Astrocyte of the spinal cord (primary cell): ENCODE results near the gene PHOX2A.

ENCODE experiments used
- DNase-seq: peaks from one replicate; pipeline ENCODE4 v3.0.0; 2011; ENCODE audit warnings: low read depth, low spot score
- H3K4me3 ChIP-seq: 2 replicates; pipeline ENCODE4 v1.5.1; 2011; ENCODE audit warnings: low read depth, mild to moderate bottlenecking, low read length, moderate library complexity
- in situ Hi-C: cut with HindIII; loops from 2 replicates; pipeline ENCODE4 v1.10.0; 2017; ENCODE audit warnings: low sequenced_read_pairs
- TF ChIP-seq, protein P1 (sequence below): IDR thresholded peaks from 2 replicates; pipeline ENCODE4 v1.5.1; 2012; ENCODE audit warnings: low read depth, mild to moderate bottlenecking, low read length, inconsistent platforms

The PHOX2A gene

DNA sequence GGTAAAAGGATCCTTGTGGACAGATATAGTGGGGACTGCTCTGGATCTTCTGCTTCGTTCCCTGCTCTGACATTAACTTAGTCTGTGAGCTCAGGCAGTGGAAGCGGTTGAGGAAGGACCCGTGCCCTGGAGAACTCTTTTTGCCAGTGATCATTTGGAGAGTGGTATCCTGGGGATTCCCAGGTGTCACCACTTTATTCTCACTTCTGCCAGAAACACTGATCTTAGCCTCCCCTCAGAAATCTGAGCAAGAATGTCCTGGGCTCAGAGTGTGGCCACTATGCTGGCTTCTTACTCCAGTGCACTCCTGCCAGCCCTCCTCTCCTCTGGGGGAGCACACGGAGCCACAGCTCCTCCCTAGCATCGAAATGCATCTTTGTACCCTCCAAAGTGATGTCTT lies 7.6 kb upstream of the PHOX2A start:
- TF ChIP-seq, protein P1, sequence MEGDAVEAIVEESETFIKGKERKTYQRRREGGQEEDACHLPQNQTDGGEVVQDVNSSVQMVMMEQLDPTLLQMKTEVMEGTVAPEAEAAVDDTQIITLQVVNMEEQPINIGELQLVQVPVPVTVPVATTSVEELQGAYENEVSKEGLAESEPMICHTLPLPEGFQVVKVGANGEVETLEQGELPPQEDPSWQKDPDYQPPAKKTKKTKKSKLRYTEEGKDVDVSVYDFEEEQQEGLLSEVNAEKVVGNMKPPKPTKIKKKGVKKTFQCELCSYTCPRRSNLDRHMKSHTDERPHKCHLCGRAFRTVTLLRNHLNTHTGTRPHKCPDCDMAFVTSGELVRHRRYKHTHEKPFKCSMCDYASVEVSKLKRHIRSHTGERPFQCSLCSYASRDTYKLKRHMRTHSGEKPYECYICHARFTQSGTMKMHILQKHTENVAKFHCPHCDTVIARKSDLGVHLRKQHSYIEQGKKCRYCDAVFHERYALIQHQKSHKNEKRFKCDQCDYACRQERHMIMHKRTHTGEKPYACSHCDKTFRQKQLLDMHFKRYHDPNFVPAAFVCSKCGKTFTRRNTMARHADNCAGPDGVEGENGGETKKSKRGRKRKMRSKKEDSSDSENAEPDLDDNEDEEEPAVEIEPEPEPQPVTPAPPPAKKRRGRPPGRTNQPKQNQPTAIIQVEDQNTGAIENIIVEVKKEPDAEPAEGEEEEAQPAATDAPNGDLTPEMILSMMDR = no peak
- DNase-seq = no peak
- no peak overlapping the region for H3K4me3 ChIP-seq
- in situ Hi-C loops = no loop called here

DNA sequence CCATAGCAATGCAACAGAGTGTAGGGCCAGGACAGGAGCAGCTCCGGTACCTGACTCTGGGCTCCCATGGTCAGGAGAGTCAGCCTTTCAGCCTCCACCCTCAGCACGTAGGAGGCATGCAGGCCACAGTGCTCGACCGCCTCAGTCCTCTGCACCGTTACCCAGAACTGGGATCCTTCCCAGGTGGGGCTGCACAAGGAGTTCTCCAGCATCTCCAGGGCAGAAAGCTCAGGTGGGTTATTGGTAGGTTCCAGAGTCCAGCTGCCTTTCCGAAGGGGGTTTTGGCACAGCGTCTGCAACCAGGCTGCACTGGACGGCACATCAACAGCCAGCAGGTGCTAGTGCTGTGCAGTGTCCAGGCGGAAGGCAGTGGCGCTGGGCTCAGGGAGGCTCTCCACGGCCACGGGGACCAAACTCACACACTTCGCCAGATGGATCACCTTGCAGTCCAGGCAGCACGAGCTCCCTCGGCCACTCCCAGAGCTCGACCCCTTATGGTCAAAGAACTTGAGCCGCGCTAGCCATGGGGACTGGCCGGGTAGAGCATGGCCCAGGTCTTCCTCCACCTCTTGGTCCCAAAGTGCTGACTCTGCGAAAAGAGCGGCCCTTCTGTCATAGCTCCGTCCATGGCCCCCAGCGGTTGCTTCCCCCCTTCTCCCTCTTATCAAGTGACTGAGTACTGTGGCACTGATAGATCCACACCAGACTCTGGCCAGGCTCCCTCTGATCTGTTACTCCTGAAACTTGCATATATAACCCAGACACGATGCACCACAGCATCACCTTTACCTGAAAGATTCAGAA lies 6.9 kb upstream of the PHOX2A start:
- no peak overlapping the region for H3K4me3 ChIP-seq
- TF ChIP-seq, protein P1 = no peak
- in situ Hi-C loops = no loop called here
- no peak for DNase-seq

DNA sequence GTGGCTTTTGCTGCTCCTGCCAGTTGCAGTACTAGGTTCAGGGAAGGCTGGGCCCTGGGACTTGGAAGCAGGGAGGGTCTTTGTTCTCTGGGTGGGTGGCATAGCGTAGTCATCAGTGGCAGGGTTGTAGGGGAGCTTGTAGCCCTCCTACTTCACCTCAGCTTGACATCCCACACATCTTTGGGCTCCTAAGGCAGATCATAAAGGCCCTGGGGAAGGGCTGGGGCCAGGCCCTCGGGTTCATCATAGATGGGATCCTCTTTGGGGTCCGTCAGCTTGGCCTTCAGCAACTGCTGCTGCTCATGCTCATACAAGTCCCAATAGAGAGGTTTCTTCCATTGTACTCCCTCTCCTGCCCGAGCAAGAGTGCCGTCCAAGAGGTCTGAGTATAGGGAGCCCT lies 6.0 kb upstream of the PHOX2A start:
- TF ChIP-seq, protein P1 = no peak
- H3K4me3 ChIP-seq = no peak overlapping the region
- in situ Hi-C loops = no loop called here
- no peak for DNase-seq

DNA sequence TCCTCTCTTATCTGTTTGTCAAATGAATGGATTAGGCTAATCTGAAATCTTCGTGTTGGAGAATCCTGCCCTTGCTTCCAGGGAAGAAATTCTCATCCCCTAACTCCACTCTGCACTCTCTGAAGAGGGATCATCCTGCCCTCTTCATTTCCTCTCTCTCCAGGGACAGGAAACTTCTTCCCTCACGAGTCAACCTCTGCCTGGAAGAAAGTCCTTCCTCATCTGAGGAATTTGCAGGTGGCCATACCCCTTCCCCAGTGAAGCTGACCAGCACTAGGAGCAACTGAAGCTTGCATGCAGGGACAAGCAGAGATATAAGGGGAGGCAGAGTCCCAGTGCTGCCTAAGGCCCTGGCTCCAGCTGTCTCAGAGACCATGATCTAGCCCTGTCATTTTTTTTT lies 3.6 kb upstream of the PHOX2A start:
- H3K4me3 ChIP-seq = no peak overlapping the region
- in situ Hi-C loops = no loop called here
- DNase-seq = no peak
- TF ChIP-seq, protein P1 = no peak

DNA sequence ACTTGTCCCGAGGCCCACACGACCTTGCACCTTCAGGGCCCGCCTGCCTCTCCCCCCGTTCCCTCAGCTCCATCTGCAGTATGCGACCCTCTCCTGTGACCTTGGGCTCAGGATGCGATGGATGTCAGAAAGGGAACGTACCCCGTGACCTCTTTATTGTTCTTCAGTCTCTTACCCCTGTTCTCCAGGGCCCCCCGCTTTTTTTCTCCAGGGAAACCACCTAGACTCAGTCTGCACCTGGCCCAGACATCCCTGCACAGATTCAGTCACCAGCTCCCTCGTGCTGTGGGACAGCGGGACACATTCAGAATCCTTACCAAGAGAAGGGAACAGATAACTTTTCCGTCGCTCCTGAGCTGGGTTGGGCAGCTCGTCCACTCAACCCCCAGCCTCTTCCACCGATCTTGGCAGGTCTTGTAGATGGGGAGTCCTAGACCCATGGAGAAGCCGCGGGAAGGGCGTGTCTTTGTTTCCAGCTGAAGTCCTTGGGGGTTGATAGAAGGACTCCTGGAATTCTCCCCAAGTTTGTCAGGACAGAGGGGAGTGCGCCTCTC lies 1.4 kb upstream of the PHOX2A start:
- TF ChIP-seq, protein P1 = no peak
- no peak overlapping the region for H3K4me3 ChIP-seq
- DNase-seq = no peak
- in situ Hi-C loops = no loop called here

DNA sequence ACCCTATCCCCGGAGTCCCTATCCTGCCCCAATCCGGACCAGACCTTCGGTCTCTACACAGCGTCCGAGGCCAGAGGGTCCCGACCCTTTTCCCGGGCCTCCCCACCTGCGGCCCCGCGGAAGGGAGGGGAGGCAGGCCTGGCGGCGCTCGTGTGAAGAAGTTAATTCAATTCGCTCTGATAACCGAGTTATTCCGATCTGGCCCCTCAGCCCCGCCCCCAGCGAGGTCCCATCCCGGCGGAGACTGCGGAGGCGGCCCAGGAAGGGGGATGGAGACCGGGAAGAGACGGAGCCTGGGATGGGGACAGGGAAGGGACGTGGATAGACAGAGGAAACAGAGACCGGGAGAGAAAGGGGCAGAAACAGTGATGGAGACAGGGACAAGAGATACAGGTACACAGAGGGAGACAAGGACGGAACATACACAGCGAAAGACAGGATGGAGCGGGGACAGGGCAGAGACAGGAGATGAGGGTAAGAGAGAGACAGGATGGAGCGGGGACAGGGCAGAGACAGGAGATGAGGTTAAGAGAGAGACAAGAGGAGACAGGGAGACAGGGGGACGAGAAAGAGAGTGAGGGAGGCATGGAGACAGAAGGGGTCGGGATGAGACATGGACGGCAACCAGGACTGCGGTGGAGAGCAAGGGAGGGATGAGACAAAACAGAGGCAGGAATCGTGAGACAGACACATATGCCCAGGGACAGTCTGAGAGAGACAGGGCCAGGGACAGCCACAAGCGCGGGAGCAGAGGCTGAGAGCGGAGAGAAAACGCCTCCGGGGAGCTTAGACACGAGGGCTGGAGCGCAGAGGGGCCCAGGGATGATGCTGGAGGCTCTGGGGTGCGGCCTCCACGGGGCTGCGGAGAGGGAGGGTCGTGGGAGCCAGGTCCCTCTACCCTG lies 636 bp upstream of the PHOX2A start:
- in situ Hi-C loops = no loop called here
- no peak overlapping the region for H3K4me3 ChIP-seq
- TF ChIP-seq, protein P1 = no peak
- no peak for DNase-seq
